B cell (primary cell): ENCODE data around the gene ZBTB14. TPM values are rescaled to one million over a fixed set of nuclear protein-coding genes. Genes with fewer than 3 reads are reported as not detected.

Experiments
- ATAC-seq: fragments of 200-7000 bp; cut with Tn5 transposase; one replicate; pipeline ENCODE4 v1.10.0; 2021; ENCODE audit warnings: low read depth, mild to moderate bottlenecking, moderate number of reproducible peaks, moderate library complexity
- CTCF ChIA-PET: fragments of 350-600 bp; sonication (Branson Sonifier 250); formaldehyde crosslinking; loops from one replicate; lab custom pipeline; 2021; ENCODE audit warnings: antibody characterized with exemption, inconsistent platforms; lab: Charles Lee
- POLR2A ChIA-PET: fragments of 350-600 bp; sonication (Branson Sonifier 250); formaldehyde crosslinking; loops from one replicate; lab custom pipeline; 2021; ENCODE audit warnings: antibody characterized with exemption; lab: Charles Lee
- DNase-seq: peaks from one replicate; pipeline ENCODE4 v3.0.0; 2013
- H2AFZ ChIP-seq: 2 replicates; pipeline ENCODE4 v1.6.1; 2012; ENCODE audit warnings: mild to moderate bottlenecking, low read depth, low read length; ENCODE audit not compliant: insufficient read depth, poor library complexity, severe bottlenecking
- H3K27ac ChIP-seq, 2 donors: 1 replicate in 1 of 2; 2 replicates in 1 of 2; pipeline ENCODE4 v1.5.1; 2012 to 2013; ENCODE audit warnings: low read length in 2 of 2, mild to moderate bottlenecking in 2 of 2, moderate library complexity in 1 of 2
- H3K27me3 ChIP-seq, 4 experiments: fragments of 200-600 bp in 1 of 4; sonication (generic) in 1 of 4; replicated peaks in 1 of 4; 1 replicate in 2 of 4; 2 replicates in 2 of 4; pipeline versions ENCODE4 v1.6.1 to v1.7.0; 2013 to 2016; ENCODE audit warnings: low read length in 3 of 4, mild to moderate bottlenecking in 2 of 4, mixed read lengths in 1 of 4, moderate library complexity in 1 of 4; ENCODE audit not compliant: insufficient read depth in 4 of 4, control insufficient read depth in 3 of 4; ENCODE audit errors: control extremely low read depth in 1 of 4
- H3K36me3 ChIP-seq, 2 experiments: replicated peaks in 1 of 2; 1 replicate in 1 of 2; 2 replicates in 1 of 2; pipeline versions ENCODE4 v1.6.1 to v1.7.1; 2013; ENCODE audit warnings: low read length in 1 of 2; ENCODE audit not compliant: insufficient read depth in 2 of 2, control insufficient read depth in 1 of 2; ENCODE audit errors: control extremely low read depth in 1 of 2, extremely low read depth in 1 of 2
- H3K4me1 ChIP-seq, 2 donors: fragments of 200-600 bp in 1 of 2; sonication (generic) in 1 of 2; 1 replicate in 1 of 2; 2 replicates in 1 of 2; pipeline versions ENCODE4 v1.5.1 to v1.6.1; 2013 to 2017; ENCODE audit warnings: low read length in 2 of 2; ENCODE audit not compliant: control insufficient read depth in 2 of 2, insufficient read depth in 2 of 2
- H3K4me2 ChIP-seq: replicated peaks from 2 replicates; pipeline ENCODE3; 2012; ENCODE audit warnings: mild to moderate bottlenecking, low read depth, low read length; ENCODE audit not compliant: poor library complexity, severe bottlenecking
- H3K4me3 ChIP-seq, 5 experiments: fragments of 200-600 bp in 1 of 5; sonication (generic) in 1 of 5; 1 replicate in 3 of 5; 2 replicates in 2 of 5; pipeline versions ENCODE4 v1.5.1 to v1.7.0; 2011 to 2016; ENCODE audit warnings: low read length in 4 of 5, mild to moderate bottlenecking in 4 of 5, low read depth in 2 of 5, control low read depth in 1 of 5, moderate library complexity in 1 of 5; ENCODE audit not compliant: insufficient read depth in 1 of 5; ENCODE audit errors: control extremely low read depth in 1 of 5, extremely low read depth in 1 of 5
- H3K79me2 ChIP-seq: fragments of 200-600 bp; sonication (generic); one replicate; pipeline ENCODE4 v1.6.0; 2016; ENCODE audit warnings: low read length; ENCODE audit not compliant: control insufficient read depth, insufficient read depth
- H3K9ac ChIP-seq: fragments of 200-600 bp; sonication (generic); 2 replicates; pipeline ENCODE4 v1.6.1; 2017; ENCODE audit warnings: mild to moderate bottlenecking, low read length, moderate library complexity
- H3K9me3 ChIP-seq, 3 donors: one replicate each; pipeline versions ENCODE4 v1.6.1 to v1.7.1; 2013; ENCODE audit warnings: low read length in 2 of 3; ENCODE audit not compliant: control insufficient read depth in 2 of 3, insufficient read depth in 1 of 3; ENCODE audit errors: control extremely low read depth in 1 of 3
- H4K20me1 ChIP-seq: 2 replicates; pipeline ENCODE4 v1.6.0; 2012; ENCODE audit warnings: mild to moderate bottlenecking, low read length; ENCODE audit not compliant: insufficient read depth, control insufficient read depth, poor library complexity, severe bottlenecking
- H3K27ac Mint-ChIP-seq: one replicate; pipeline ENCODE4 v1.8.0; 2021; ENCODE audit warnings: mixed read lengths
- H3K27me3 Mint-ChIP-seq: one replicate; pipeline ENCODE4 v1.8.0; 2021; ENCODE audit warnings: mixed read lengths
- H3K4me1 Mint-ChIP-seq: one replicate; pipeline ENCODE4 v1.8.0; 2021; ENCODE audit warnings: mixed read lengths
- H3K4me3 Mint-ChIP-seq: one replicate; pipeline ENCODE4 v1.8.0; 2021; ENCODE audit warnings: mixed read lengths
- H3K9me3 Mint-ChIP-seq: one replicate; pipeline ENCODE4 v1.8.0; 2022; ENCODE audit warnings: mixed read lengths; ENCODE audit not compliant: insufficient read depth
- EZH2 ChIP-seq: IDR thresholded peaks from 2 replicates; pipeline ENCODE4 v1.6.1; 2012; ENCODE audit warnings: borderline replicate concordance, low read depth, mild to moderate bottlenecking, moderate library complexity, low read length; ENCODE audit not compliant: insufficient read depth, poor library complexity, severe bottlenecking
- WGBS: methylation state at CpG from one replicate; pipeline ENCODE4 v1.1.5; 2013; ENCODE audit warnings: missing lambda C conversion rate; ENCODE audit not compliant: insufficient coverage; 5-methylcytosine and 5-hydroxymethylcytosine counted together
- intact Hi-C: fragments of 100-400 bp; cut with micrococcal nuclease; formaldehyde crosslinking; loops from one replicate; pipeline ENCODE4 v1.10.0; 2022
- polyA plus RNA-seq: library from polyadenylated mRNA; depleted of rRNA; stranded (reverse); fragments of >200 nt; gene quantifications from 2 replicates; pipeline ENCODE4 v1.2.3, GENCODE V29; 2012
- total RNA-seq, 2 donors: library from RNA; stranded (reverse); fragments of 120-200 nt in 1 of 2; gene quantifications; 1 replicate in 1 of 2; 2 replicates in 1 of 2; pipeline versions ENCODE4 v1.2.3 to v1.2.4, GENCODE V29; 2013 to 2022
- TF ChIP-seq, protein P1 (sequence below): fragments of 200-600 bp; IDR thresholded peaks from one replicate; pipeline ENCODE4 v1.8.0; 2022; ENCODE audit warnings: antibody characterized with exemption, mild to moderate bottlenecking

ZBTB14 gene
- total and polyA plus RNA-seq, 2 donors (not counting 1 experiment from before 2014, with no cell fraction given), result 12.3 to 34.2 TPM

- CTCF ChIA-PET, result no interaction called here
These were observed 10.7 kb downstream of the ZBTB14 start for GRCh38 chr18:5284808-5285207.

DNA sequence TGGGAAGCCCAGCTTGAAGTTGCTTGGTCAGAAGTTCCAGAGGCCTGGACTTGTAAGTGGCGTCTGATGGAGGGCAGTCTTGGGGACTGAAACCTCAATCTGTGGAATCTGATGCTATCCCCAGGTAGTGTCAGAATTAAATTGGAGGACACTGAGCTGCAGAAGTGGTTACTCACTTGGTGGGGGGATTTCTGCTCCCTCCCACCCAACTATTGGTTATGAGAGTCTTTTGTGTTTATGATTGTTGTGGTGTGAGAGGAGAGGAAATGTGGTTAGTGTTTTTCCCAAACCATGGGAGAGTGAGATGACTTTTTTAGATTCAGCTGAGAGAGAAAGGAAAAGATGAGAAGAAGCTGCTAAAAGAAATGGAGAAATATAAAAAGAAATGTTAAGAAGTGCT lies 12.8 kb downstream of the ZBTB14 start:
- CTCF ChIA-PET, result no interaction called here

More at GRCh38 chr18:5284808-5285207, 10.7 kb downstream of the ZBTB14 start:
- Histone ChIP-seq H3K4me2 (no peak overlapping the region), H4K20me1 (no peaks in the 10 kb centered on the region), H3K27me3 (no peaks in the 10 kb centered on the region), H3K9ac (no peak overlapping the region), H3K27ac (no peak overlapping the region), H3K4me1 (peaks cover 10 to 11% of the 10 kb centered on the region in 2 donors), H3K36me3 (no peaks in the 10 kb centered on the region), H3K79me2 (peaks cover 10% of the 10 kb centered on the region), H3K4me3 (no peak overlapping the region), H2AFZ (no peak overlapping the region), H3K9me3 (peaks cover 0 to 3% (median 0%) of the 10 kb centered on the region in 3 donors)
- WGBS, result 100% methylated on average over 2 of the region's 7 CpGs
- no peak overlapping the region for H3K4me3 Mint-ChIP-seq
- peaks cover 5% of the 10 kb centered on the region for H3K9me3 Mint-ChIP-seq
- intact Hi-C loops, result no loop called here
- peaks cover 19% of the 10 kb centered on the region for H3K4me1 Mint-ChIP-seq
- no peak overlapping the region for H3K27ac Mint-ChIP-seq
- no peaks in the 10 kb centered on the region for H3K27me3 Mint-ChIP-seq
- ATAC-seq (no peak), DNase-seq (no peak)
- POLR2A ChIA-PET, result no interaction called here
- TF ChIP-seq, protein P1, sequence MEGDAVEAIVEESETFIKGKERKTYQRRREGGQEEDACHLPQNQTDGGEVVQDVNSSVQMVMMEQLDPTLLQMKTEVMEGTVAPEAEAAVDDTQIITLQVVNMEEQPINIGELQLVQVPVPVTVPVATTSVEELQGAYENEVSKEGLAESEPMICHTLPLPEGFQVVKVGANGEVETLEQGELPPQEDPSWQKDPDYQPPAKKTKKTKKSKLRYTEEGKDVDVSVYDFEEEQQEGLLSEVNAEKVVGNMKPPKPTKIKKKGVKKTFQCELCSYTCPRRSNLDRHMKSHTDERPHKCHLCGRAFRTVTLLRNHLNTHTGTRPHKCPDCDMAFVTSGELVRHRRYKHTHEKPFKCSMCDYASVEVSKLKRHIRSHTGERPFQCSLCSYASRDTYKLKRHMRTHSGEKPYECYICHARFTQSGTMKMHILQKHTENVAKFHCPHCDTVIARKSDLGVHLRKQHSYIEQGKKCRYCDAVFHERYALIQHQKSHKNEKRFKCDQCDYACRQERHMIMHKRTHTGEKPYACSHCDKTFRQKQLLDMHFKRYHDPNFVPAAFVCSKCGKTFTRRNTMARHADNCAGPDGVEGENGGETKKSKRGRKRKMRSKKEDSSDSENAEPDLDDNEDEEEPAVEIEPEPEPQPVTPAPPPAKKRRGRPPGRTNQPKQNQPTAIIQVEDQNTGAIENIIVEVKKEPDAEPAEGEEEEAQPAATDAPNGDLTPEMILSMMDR, result no peak
- no peak for TF ChIP-seq EZH2

More for the DNA sequence above, 12.8 kb downstream of the ZBTB14 start:
- no peak overlapping the region for H2AFZ ChIP-seq
- peaks cover 9% of the 10 kb centered on the region for H3K4me1 Mint-ChIP-seq
- TF ChIP-seq EZH2, result no peak
- TF ChIP-seq, protein P1, result no peak
- DNase-seq (no peak), ATAC-seq (no peak)
- H3K9ac ChIP-seq, result no peak overlapping the region
- H3K4me3 ChIP-seq, result no peak overlapping the region
- POLR2A ChIA-PET, result no interaction called here
- no peak overlapping the region for H3K27ac ChIP-seq
- H3K27me3 Mint-ChIP-seq, result peaks cover 6% of the 10 kb centered on the region
- no peaks in the 10 kb centered on the region for H3K36me3 ChIP-seq
- H3K4me2 ChIP-seq, result no peak overlapping the region
- peaks cover 0 to 2% (median 0%) of the 10 kb centered on the region in 4 experiments for H3K27me3 ChIP-seq
- no peaks in the 10 kb centered on the region for H4K20me1 ChIP-seq
- peaks cover 10% of the 10 kb centered on the region for H3K79me2 ChIP-seq
- H3K4me1 ChIP-seq, result peaks cover 2% of the 10 kb centered on the region in 2 donors
- H3K4me3 Mint-ChIP-seq, result no peak overlapping the region
- intact Hi-C loops, result no loop called here
- no CpG with 5 or more reads among the region's 1 CpG for WGBS
- peaks cover 11% of the 10 kb centered on the region for H3K9me3 Mint-ChIP-seq
- peaks cover 0 to 11% (median 8%) of the 10 kb centered on the region in 3 donors for H3K9me3 ChIP-seq
- no peak overlapping the region for H3K27ac Mint-ChIP-seq
